MG63 (cell line): ENCODE measurements around the gene ZNF837. TPM values are rescaled to one million over a fixed set of nuclear protein-coding genes. Genes with fewer than 3 reads are reported as not detected.
A peak's percentile ranks its signal among the peaks of the same experiment; 100 is the strongest.

ENCODE experiments used
- DNase-seq: peaks from one replicate; pipeline ENCODE4 v3.0.0-alpha.2; 2020
- H3K27me3 ChIP-seq: fragments of 250-450 bp; sonication (Bioruptor Pico); 2 replicates; pipeline ENCODE4 v1.5.1; 2020; ENCODE audit warnings: mild to moderate bottlenecking, moderate library complexity
- H3K36me3 ChIP-seq: fragments of 250-450 bp; sonication (Bioruptor Pico); 2 replicates; pipeline ENCODE4 v1.5.1; 2020; ENCODE audit warnings: mild to moderate bottlenecking, moderate library complexity
- H3K4me3 ChIP-seq: fragments of 250-450 bp; sonication (Bioruptor Pico); 2 replicates; pipeline ENCODE4 v1.5.1; 2020; ENCODE audit warnings: mild to moderate bottlenecking, moderate library complexity
- H3K9me3 ChIP-seq: fragments of 250-450 bp; sonication (Bioruptor Pico); 2 replicates; pipeline ENCODE4 v1.5.1; 2020; ENCODE audit warnings: mild to moderate bottlenecking, moderate library complexity
- total RNA-seq: library from RNA; depleted of rRNA; stranded (reverse); fragments of >200 nt; shearing (Covaris generic); gene quantifications from 2 replicates; pipeline ENCODE4 v1.2.3, GENCODE V29; 2014; ENCODE audit warnings: low replicate concordance

The ZNF837 gene
- total RNA-seq, 1 experiment from 2014 or later: 4.0 TPM

DNA sequence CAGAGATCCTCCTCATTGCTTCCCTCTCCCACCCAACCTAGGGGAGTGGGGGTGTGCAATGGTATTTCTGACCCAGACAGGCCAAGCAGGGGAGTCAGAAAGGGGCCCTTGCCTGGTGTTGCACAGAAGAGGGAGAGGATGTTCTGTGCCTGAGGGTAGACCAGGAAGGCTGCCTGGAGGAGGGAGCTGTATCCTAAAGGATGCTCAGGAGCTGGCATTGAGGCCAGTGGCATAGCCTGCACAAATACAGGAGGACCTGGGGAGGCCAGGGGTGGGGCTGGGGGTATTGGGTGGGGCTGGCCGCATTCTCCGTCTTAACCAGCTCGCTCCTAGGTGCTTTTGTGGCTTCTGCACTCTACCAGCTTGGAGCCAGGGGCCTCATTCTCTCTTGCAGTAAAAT is 19.1 kb upstream of the ZNF837 start:
- Histone ChIP-seq H3K4me3 (no peak overlapping the region), H3K36me3 (peaks cover 12% of the 10 kb centered on the region), H3K27me3 (no peaks in the 10 kb centered on the region), H3K9me3 (no peaks in the 10 kb centered on the region)
- no peak for DNase-seq

DNA sequence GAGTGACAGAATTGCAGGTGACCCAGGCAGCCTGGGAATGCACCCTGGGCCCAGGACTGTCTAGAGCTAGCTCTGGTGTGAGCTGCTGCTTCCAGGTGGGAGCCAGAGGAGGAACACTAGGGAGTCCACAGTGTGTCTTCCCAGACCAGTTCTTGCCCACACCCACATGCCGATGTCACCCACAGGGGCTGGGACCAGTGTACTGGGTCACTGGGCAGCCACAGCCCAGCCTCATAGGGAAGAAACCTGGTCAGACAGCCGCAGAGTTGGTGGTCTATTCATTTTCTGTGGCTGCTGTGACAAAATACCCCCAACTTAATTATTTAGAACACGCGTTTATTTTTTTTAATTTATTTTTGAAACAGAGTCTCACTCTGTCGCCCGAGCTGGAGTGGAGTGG is 17.7 kb upstream of the ZNF837 start:
- no peak for DNase-seq
- Histone ChIP-seq H3K27me3 (no peaks in the 10 kb centered on the region), H3K4me3 (no peak overlapping the region), H3K36me3 (peaks cover 25% of the 10 kb centered on the region), H3K9me3 (no peaks in the 10 kb centered on the region)

DNA sequence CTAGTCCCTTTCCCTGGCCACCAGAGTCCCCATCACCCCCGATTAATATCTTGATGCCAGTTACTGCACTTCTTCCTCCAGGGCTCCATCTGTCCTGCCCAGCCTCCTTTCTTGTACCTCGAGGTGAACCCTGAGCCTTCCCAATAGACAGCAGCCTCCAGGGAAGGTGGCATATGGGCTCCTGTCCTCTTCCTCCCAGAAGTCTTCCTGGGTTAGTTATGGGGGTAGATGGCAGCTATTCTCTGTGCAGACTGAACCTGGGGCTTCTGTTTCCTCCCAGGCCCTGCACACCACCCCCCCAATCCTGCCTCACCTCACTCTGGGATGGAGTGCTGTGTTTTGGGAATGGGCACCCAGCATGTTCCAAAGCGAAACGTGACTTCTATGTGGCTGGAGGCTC is 17.3 kb upstream of the ZNF837 start:
- H3K9me3 ChIP-seq: no peaks in the 10 kb centered on the region
- peaks cover 30% of the 10 kb centered on the region for H3K36me3 ChIP-seq
- no peaks in the 10 kb centered on the region for H3K27me3 ChIP-seq
- DNase-seq: no peak
- no peak overlapping the region for H3K4me3 ChIP-seq

- no peak overlapping the region for H3K4me3 ChIP-seq
- H3K9me3 ChIP-seq: no peaks in the 10 kb centered on the region
- H3K36me3 ChIP-seq: peaks cover 35% of the 10 kb centered on the region
- H3K27me3 ChIP-seq: no peaks in the 10 kb centered on the region
- no peak for DNase-seq
Measured at GRCh38 chr19:58397533-58398037, 16.8 kb upstream of the ZNF837 start.

GRCh38 chr19:58396691-58397532 is 16.1 kb upstream of the ZNF837 start:
- H3K27me3 ChIP-seq: no peaks in the 10 kb centered on the region
- peaks cover 42% of the 10 kb centered on the region for H3K36me3 ChIP-seq
- no peak for DNase-seq
- no peaks in the 10 kb centered on the region for H3K9me3 ChIP-seq
- H3K4me3 ChIP-seq: no peak overlapping the region

- H3K4me3 ChIP-seq: no peak overlapping the region
- no peaks in the 10 kb centered on the region for H3K27me3 ChIP-seq
- peaks cover 50% of the 10 kb centered on the region for H3K36me3 ChIP-seq
- no peak for DNase-seq
- no peaks in the 10 kb centered on the region for H3K9me3 ChIP-seq
Measured at GRCh38 chr19:58395979-58396627, 15.3 kb upstream of the ZNF837 start.

DNA sequence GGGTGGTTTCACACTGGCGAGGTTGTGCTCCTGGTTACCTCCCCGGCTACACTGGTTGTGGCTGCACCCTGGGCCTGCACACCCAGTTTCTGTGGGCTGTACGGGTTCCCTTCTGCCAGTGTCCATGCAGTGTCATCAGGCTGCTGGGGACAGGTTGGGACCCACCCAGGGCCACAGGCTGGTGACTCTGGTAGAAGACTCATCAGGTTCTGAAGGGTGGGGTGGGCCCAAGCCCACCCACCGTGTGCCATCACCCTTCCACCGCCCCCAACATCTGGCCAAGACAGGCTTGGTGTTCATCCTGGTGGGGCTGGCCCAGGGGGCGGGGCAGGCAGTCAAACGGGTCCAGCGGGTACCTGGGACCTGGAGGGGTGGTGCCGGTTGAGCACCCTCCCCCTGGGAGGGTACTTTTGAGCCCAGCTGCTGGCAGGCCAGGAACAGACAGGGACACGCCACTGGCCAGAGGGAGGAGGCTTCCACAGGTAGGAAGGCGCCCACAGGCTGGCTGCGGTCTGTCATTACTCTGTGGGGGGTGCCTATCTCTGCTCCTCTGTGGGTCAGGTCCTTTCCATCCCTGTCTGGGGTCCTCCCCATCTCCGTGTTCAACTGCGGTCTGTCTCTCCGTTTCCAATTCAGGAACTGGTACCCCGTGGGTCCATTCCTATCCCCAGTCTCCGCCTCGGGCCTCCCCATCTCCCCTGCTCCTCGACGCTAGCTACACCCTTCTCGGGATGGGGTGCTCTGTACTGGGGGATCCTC is 14.6 kb upstream of the ZNF837 start, which contains the start of gene RNF225:
RNF225 (plus strand) TSS at position 437 of the 759 bp plus-strand sequence. CDS start 434 bp downstream, outside the sequence.
- H3K9me3 ChIP-seq: no peaks in the 10 kb centered on the region
- H3K4me3 ChIP-seq: no peak within 1 kb of the TSS
- no peaks in the 10 kb centered on the region for H3K27me3 ChIP-seq
- DNase-seq: no peak
- peaks cover 57% of the 10 kb centered on the region for H3K36me3 ChIP-seq

GRCh38 chr19:58394821-58395219 is 14.0 kb upstream of the ZNF837 start:
- H3K4me3 ChIP-seq: no peak overlapping the region
- no peak for DNase-seq
- no peaks in the 10 kb centered on the region for H3K9me3 ChIP-seq
- no peaks in the 10 kb centered on the region for H3K27me3 ChIP-seq
- peaks cover 63% of the 10 kb centered on the region for H3K36me3 ChIP-seq

DNA sequence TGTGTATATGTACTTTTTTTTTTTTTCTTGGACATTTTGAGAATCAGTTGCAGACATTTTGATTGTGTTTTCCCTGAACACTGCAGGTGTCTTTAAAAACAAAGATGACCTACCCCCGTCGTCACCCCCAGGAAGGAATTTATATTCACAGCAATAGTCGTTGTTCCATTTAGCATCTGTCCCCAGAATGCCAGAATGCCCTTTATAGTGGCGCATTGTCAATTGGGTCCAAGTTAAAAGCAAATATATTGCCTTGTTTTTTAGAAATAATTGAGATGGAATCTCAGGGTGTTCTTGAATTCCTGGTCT is 12.8 kb upstream of the ZNF837 start:
- Histone ChIP-seq H3K27me3 (no peaks in the 10 kb centered on the region), H3K9me3 (no peaks in the 10 kb centered on the region), H3K36me3 (peaks cover 74% of the 10 kb centered on the region), H3K4me3 (no peak overlapping the region)
- no peak for DNase-seq

GRCh38 chr19:58392945-58393724 is 12.3 kb upstream of the ZNF837 start:
- Histone ChIP-seq H3K4me3 (no peak overlapping the region), H3K27me3 (no peaks in the 10 kb centered on the region), H3K9me3 (no peaks in the 10 kb centered on the region), H3K36me3 (peaks cover 78% of the 10 kb centered on the region)
- no peak for DNase-seq

DNA sequence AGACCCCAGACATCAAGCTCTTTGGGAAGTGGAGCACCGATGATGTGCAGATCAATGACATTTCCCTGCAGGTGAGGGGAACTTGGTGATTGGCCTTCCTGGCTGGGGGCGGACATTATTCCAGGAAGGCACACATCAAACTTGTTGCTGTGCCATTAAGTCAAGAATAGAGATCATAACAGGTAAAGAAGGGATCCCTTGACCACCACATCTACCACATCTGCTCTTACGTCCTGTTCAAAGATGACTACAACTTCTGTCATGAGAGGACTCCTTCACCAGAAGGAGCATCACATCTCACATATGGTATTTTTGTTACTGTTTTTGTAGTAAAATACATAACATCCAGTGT is 7.3 kb upstream of the ZNF837 start:
- H3K4me3 ChIP-seq: peak overlapping the region; percentile 97
- H3K36me3 ChIP-seq: peaks cover 59% of the 10 kb centered on the region
- H3K9me3 ChIP-seq: no peaks in the 10 kb centered on the region
- no peaks in the 10 kb centered on the region for H3K27me3 ChIP-seq
- no peak for DNase-seq

GRCh38 chr19:58387338-58388174 is 6.7 kb upstream of the ZNF837 start:
- Histone ChIP-seq H3K27me3 (no peaks in the 10 kb centered on the region), H3K4me3 (peak overlapping the region; percentile 97), H3K9me3 (no peaks in the 10 kb centered on the region), H3K36me3 (peaks cover 56% of the 10 kb centered on the region)
- DNase-seq: no peak

GRCh38 chr19:58386576-58387337 is 5.9 kb upstream of the ZNF837 start, which contains the start of gene RPS5:
RPS5 (plus strand) TSS chr19:58387269; CDS start chr19:58388138, 869 bp downstream.
- H3K27me3 ChIP-seq: no peaks in the 10 kb centered on the region
- H3K4me3 ChIP-seq: peak within 1 kb of the TSS; percentile 97
- H3K9me3 ChIP-seq: no peaks in the 10 kb centered on the region
- DNase-seq: peak; percentile 98
- H3K36me3 ChIP-seq: peaks cover 48% of the 10 kb centered on the region

GRCh38 chr19:58385891-58386575 is 5.2 kb upstream of the ZNF837 start:
- Histone ChIP-seq H3K4me3 (peak overlapping the region; percentile 97), H3K9me3 (no peaks in the 10 kb centered on the region), H3K36me3 (peaks cover 40% of the 10 kb centered on the region), H3K27me3 (no peaks in the 10 kb centered on the region)
- no peak for DNase-seq
